Psoas muscle (tissue), 8 donors: Measurements from ENCODE around the gene NEU1. TPM values are rescaled to one million over a fixed set of nuclear protein-coding genes. Genes with fewer than 3 reads are reported as not detected.
"Not testable (repeated sequence)": the region's sequence is repeated elsewhere in the genome, so short reads cannot be mapped to it uniquely, and the experiment has no call there.

Experiments used
- ATAC-seq, 4 donors: fragments of 200-7000 bp; cut with Tn5 transposase; one replicate each; pipeline ENCODE4 v1.9.1; 2020; ENCODE audit warnings: moderate library complexity in 3 of 4, mild to moderate bottlenecking in 2 of 4
- DNase-seq, 2 donors: peaks; one replicate each; pipeline ENCODE4 v3.0.0-alpha.2; 2020
- H3K27ac ChIP-seq: fragments of 200-600 bp; one replicate; pipeline ENCODE4 v1.8.0; 2022
- H3K27me3 ChIP-seq, 3 donors: fragments of 200-600 bp in 1 of 3; one replicate each; pipeline versions ENCODE4 v1.6.1 to v1.8.0; 2013 to 2022; ENCODE audit warnings: low read length in 2 of 3, mild to moderate bottlenecking in 2 of 3, moderate library complexity in 1 of 3; ENCODE audit not compliant: insufficient read depth in 3 of 3
- H3K36me3 ChIP-seq, 2 donors: fragments of 200-600 bp in 1 of 2; one replicate each; pipeline versions ENCODE4 v1.6.1 to v1.8.0; 2013 to 2022; ENCODE audit warnings: low read depth in 1 of 2, mild to moderate bottlenecking in 1 of 2, moderate library complexity in 1 of 2; ENCODE audit not compliant: insufficient read depth in 1 of 2
- H3K4me1 ChIP-seq: fragments of 200-600 bp; one replicate; pipeline ENCODE4 v1.8.0; 2022
- H3K4me3 ChIP-seq: fragments of 200-600 bp; one replicate; pipeline ENCODE4 v1.8.0; 2022; ENCODE audit warnings: mild to moderate bottlenecking
- H3K9me3 ChIP-seq: fragments of 200-600 bp; one replicate; pipeline ENCODE4 v1.8.0; 2022
- CTCF ChIP-seq: fragments of 200-600 bp; IDR thresholded peaks from one replicate; pipeline ENCODE4 v1.8.0; 2022; ENCODE audit warnings: antibody characterized with exemption
- WGBS, 3 donors: extraction: QIAGEN DNeasy Blood & Tissue Kit; methylation state at CpG; one replicate each; pipeline versions ENCODE4 v1.1.6 to v1.1.7; 2013; 5-methylcytosine and 5-hydroxymethylcytosine counted together
- intact Hi-C, 2 donors: fragments of 100-400 bp; cut with DNase I; formaldehyde crosslinking; loops; one replicate each; pipeline versions ENCODE4 v1.11.0 to v1.14.2; 2022
- polyA plus RNA-seq, 3 donors: library from polyadenylated mRNA; stranded (reverse); fragments of 200-250 nt; gene quantifications; one replicate each; pipeline ENCODE4 v1.2.3, GENCODE V29; 2013
- total RNA-seq, 4 donors: library from RNA; stranded (reverse); fragmentation: NEBNext Ultra II Directional in 2 of 4; extraction: Animal tissue kit (Norgen Biotek cat#: 25700) in 2 of 4; gene quantifications; one replicate each; pipeline versions ENCODE4 v1.2.1 to v1.2.4, GENCODE V29; 2021 to 2023
- donor health status: healthy with polysubstance abuse.
- donor health status: DM: no; HTN: no; CAD: no; lungs with moderate emphysema.
- donor health status: Bipolar disorder and iron deficiency.
- donor health status: healthy.
- donor health status: DM: yes; HTN: yes; CAD: no.
- donor health status: DM: no; HTN: no; CAD: no.
- donor health status: DM: no; HTN: no; CAD: no.
- donor health status: DM: yes; HTN: yes; CAD: no.

The NEU1 gene
- total and polyA plus RNA-seq, 7 donors = 14.2 to 39.8 (median 20.6) TPM

- Histone ChIP-seq H3K4me3 (no peak overlapping the region), H3K9me3 (no peaks in the 10 kb centered on the region), H3K27me3 (no peaks in the 10 kb centered on the region), H3K36me3 (no peaks in the 10 kb centered on the region), H3K27ac (no peak overlapping the region), H3K4me1 (no peaks in the 10 kb centered on the region)
- no peak for DNase-seq
- intact Hi-C loops = no loop called here
- WGBS, 3 donors = 89 to 95% (median 90%) methylated on average over 2 of the region's 2 CpGs
- TF ChIP-seq CTCF = no peak
- ATAC-seq = no peak
Measured at GRCh38 chr6:31850765-31851484, 11.7 kb downstream of the NEU1 start.

GRCh38 chr6:31847276-31847978 lies 15.2 kb downstream of the NEU1 start:
- Histone ChIP-seq H3K9me3 (no peaks in the 10 kb centered on the region), H3K4me1 (no peaks in the 10 kb centered on the region), H3K27me3 (no peaks in the 10 kb centered on the region), H3K27ac (no peak overlapping the region), H3K4me3 (no peak overlapping the region), H3K36me3 (no peaks in the 10 kb centered on the region)
- ATAC-seq (no peak), DNase-seq (no peak)
- 81 to 93% (median 85%) methylated on average over 2 of the region's 2 CpGs for WGBS, 3 donors
- no peak for TF ChIP-seq CTCF
- intact Hi-C loops = no loop called here

DNA sequence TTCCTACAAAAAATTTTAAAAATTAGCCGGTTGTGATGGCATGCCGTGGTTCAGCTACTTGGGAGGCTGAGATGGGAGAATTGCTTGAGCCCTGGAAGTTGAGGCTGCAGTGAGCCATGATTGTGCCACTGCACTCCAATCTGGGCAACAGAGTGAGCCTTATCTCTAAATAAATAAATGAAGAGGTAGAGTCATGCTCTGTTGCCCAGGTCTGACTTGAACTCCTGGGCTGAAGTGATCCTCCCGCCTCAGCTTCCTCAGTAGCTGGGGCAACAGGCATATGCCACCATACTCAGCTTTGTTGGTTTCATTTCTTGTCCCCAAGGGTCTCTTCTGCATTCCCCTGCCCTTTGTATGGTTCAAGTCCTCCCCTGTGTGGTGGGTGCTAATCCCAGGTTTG lies 18.1 kb downstream of the NEU1 start:
- DNase-seq (no peak), ATAC-seq (no peak)
- peaks cover under 1 to 21% of the 10 kb centered on the region in 2 donors for H3K36me3 ChIP-seq
- no peak overlapping the region for H3K27ac ChIP-seq
- no peak for TF ChIP-seq CTCF
- intact Hi-C loops = no loop called here
- no peaks in the 10 kb centered on the region for H3K4me1 ChIP-seq
- no peaks in the 10 kb centered on the region for H3K9me3 ChIP-seq
- 93 to 96% (median 93%) methylated on average over 3 of the region's 3 CpGs for WGBS, 3 donors
- H3K4me3 ChIP-seq = no peak overlapping the region
- no peaks in the 10 kb centered on the region for H3K27me3 ChIP-seq

GRCh38 chr6:31842053-31842452 lies 20.6 kb downstream of the NEU1 start:
- Histone ChIP-seq H3K27ac (no peak overlapping the region), H3K9me3 (no peaks in the 10 kb centered on the region), H3K4me3 (no peak overlapping the region), H3K36me3 (peaks cover 10 to 45% of the 10 kb centered on the region in 2 donors), H3K4me1 (peaks cover 18% of the 10 kb centered on the region), H3K27me3 (no peaks in the 10 kb centered on the region)
- 85 to 89% (median 87%) methylated on average over 9 of the region's 9 CpGs for WGBS, 3 donors
- no peak for DNase-seq
- intact Hi-C loops = no loop called here
- TF ChIP-seq CTCF = no peak
- ATAC-seq = no peak

DNA sequence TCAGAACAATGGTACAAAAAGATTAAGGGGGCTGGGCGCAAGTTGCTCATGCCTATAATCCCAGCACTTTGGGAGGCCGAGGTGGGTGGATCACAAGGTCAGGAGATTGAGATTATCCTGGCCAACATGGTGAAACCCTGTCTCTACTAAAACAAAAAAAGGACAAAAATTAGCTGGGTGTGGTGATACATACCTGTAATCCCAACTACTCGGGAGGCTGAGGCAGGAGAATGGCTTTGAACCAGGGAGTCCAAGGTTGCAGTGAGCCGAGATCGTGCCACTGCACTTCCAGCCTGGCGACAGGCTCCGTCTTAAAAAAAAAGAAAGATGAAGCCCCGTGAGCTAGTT lies 22.9 kb downstream of the NEU1 start:
- 84 to 89% (median 84%) methylated on average over 8 of the region's 8 CpGs for WGBS, 3 donors
- Histone ChIP-seq H3K4me1 (peaks cover 29% of the 10 kb centered on the region), H3K36me3 (peaks cover 10 to 55% of the 10 kb centered on the region in 2 donors)
- not testable (repeated sequence) for H3K27ac ChIP-seq, H3K9me3 ChIP-seq, ATAC-seq, H3K4me3 ChIP-seq, DNase-seq, H3K27me3 ChIP-seq
- intact Hi-C loops = loop anchor here in 1 of 2 donors (10.0 kb wide), 1 partner anchor 295 kb away; the partner anchor contains the start of genes ATP6V1G2, DDX39B and NFKBIL1
